Measurements from ENCODE around the gene CABYR. TPM values are rescaled to one million over a fixed set of nuclear protein-coding genes. Genes with fewer than 3 reads are reported as not detected.

The CABYR gene
- polyA plus RNA-seq, 1 of the 3 experiments (the other 2 are of a cell fraction): 15.2 TPM

DNA sequence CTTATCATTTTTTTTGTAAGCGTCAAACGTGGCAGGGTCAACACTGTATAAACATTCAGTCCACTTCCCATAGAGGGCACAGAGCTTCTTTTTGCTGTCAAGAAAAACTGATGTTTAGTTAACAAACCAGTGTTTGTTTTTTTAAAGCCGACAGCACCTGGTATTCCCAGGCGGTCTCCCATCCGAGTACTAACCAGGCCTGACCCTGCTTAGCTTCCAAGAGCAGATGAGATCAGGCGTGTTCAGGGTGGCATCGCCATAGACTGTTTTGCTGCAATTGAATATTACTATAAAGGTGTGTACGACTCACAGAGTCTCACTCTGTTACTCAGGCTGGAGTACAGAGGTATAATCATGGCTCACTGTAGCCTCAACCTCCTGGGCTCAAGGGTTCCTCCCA, 31.5 kb downstream of the CABYR start (continued):
- no peak for TF ChIP-seq POLR2AphosphoS5 (IDR thresholded peaks at IDR 0.05; ENCODE audit: low read depth, low read length)

DNA sequence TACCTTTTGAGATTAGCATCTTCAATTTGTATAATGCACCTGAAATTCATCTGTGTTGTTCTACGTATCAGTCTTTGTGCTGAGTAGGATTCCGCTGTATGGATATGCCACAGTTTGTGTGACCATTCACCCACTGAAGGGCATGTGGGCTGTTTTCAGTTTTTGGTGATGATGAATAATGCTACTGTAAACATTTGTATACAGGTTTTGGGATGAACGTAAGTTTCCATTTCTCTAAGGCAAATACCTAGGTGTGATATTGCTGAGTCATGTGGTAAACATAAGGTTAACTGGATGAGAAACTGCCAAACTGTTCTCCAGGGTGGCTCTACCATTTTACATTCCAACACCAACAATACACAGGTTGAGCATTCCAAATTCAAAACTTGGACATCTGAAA, 35.1 kb downstream of the CABYR start:
- no peaks in the 10 kb centered on the region for H3K27me3 ChIP-seq (ENCODE audit: insufficient read depth)
- no peaks in the 10 kb centered on the region for H3K9me3 ChIP-seq
- H3K9ac ChIP-seq: no peak overlapping the region
- no peak for DNase-seq
- ChIA-PET POLR2A (no interaction called here), CTCF (interaction anchor here (3.9 kb wide), 1 partner anchor 315 kb away, joined by 46 read pairs; no protein-coding TSS in a partner anchor)
- no peaks in the 10 kb centered on the region for H3K79me2 ChIP-seq (ENCODE audit: insufficient read depth)
- H2AFZ ChIP-seq (ENCODE audit: low read depth): no peak overlapping the region
- 98% methylated on average over 3 of the region's 3 CpGs for WGBS (ENCODE audit: low lambda C conversion rate)
- H3K9me2 ChIP-seq: no peaks in the 10 kb centered on the region
- H4K20me1 ChIP-seq (ENCODE audit: insufficient read depth): no peaks in the 10 kb centered on the region
- H3K4me2 ChIP-seq: no peak overlapping the region
- no peak for TF ChIP-seq EP300 (IDR thresholded peaks at IDR 0.05; ENCODE audit: borderline replicate concordance in 1 of 2, low read depth in 1 of 2, low read length in 1 of 2)
- TF ChIP-seq, protein P1, sequence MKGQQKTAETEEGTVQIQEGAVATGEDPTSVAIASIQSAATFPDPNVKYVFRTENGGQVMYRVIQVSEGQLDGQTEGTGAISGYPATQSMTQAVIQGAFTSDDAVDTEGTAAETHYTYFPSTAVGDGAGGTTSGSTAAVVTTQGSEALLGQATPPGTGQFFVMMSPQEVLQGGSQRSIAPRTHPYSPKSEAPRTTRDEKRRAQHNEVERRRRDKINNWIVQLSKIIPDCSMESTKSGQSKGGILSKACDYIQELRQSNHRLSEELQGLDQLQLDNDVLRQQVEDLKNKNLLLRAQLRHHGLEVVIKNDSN (IDR thresholded peaks at IDR 0.05; ENCODE audit: borderline replicate concordance, low read depth): no peak
- TF ChIP-seq SIN3A (IDR thresholded peaks at IDR 0.05; ENCODE audit: borderline replicate concordance, low read depth, low read length): no peak
- TF ChIP-seq, protein P2, sequence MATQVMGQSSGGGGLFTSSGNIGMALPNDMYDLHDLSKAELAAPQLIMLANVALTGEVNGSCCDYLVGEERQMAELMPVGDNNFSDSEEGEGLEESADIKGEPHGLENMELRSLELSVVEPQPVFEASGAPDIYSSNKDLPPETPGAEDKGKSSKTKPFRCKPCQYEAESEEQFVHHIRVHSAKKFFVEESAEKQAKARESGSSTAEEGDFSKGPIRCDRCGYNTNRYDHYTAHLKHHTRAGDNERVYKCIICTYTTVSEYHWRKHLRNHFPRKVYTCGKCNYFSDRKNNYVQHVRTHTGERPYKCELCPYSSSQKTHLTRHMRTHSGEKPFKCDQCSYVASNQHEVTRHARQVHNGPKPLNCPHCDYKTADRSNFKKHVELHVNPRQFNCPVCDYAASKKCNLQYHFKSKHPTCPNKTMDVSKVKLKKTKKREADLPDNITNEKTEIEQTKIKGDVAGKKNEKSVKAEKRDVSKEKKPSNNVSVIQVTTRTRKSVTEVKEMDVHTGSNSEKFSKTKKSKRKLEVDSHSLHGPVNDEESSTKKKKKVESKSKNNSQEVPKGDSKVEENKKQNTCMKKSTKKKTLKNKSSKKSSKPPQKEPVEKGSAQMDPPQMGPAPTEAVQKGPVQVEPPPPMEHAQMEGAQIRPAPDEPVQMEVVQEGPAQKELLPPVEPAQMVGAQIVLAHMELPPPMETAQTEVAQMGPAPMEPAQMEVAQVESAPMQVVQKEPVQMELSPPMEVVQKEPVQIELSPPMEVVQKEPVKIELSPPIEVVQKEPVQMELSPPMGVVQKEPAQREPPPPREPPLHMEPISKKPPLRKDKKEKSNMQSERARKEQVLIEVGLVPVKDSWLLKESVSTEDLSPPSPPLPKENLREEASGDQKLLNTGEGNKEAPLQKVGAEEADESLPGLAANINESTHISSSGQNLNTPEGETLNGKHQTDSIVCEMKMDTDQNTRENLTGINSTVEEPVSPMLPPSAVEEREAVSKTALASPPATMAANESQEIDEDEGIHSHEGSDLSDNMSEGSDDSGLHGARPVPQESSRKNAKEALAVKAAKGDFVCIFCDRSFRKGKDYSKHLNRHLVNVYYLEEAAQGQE (IDR thresholded peaks at IDR 0.05; ENCODE audit: low read depth, low read length): no peak
- no peak for TF ChIP-seq CHD2 (IDR thresholded peaks at IDR 0.05; ENCODE audit: low read length, partially characterized antibody)
- no peak for TF ChIP-seq RAD21 (IDR thresholded peaks at IDR 0.05; ENCODE audit: low read length)
- TF ChIP-seq RXRA (IDR thresholded peaks at IDR 0.05; ENCODE audit: borderline replicate concordance, low read depth): no peak
- no peak for TF ChIP-seq NFIC (IDR thresholded peaks at IDR 0.05; ENCODE audit: borderline replicate concordance)
- TF ChIP-seq, protein P3, sequence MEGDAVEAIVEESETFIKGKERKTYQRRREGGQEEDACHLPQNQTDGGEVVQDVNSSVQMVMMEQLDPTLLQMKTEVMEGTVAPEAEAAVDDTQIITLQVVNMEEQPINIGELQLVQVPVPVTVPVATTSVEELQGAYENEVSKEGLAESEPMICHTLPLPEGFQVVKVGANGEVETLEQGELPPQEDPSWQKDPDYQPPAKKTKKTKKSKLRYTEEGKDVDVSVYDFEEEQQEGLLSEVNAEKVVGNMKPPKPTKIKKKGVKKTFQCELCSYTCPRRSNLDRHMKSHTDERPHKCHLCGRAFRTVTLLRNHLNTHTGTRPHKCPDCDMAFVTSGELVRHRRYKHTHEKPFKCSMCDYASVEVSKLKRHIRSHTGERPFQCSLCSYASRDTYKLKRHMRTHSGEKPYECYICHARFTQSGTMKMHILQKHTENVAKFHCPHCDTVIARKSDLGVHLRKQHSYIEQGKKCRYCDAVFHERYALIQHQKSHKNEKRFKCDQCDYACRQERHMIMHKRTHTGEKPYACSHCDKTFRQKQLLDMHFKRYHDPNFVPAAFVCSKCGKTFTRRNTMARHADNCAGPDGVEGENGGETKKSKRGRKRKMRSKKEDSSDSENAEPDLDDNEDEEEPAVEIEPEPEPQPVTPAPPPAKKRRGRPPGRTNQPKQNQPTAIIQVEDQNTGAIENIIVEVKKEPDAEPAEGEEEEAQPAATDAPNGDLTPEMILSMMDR (IDR thresholded peaks at IDR 0.05): no peak
- no peak for TF ChIP-seq RCOR1 (IDR thresholded peaks at IDR 0.05; ENCODE audit: low read length)
- TF ChIP-seq TCF12 (IDR thresholded peaks at IDR 0.05): no peak
- TF ChIP-seq NRF1 (IDR thresholded peaks at IDR 0.05; ENCODE audit: low read depth, low read length): no peak
- TF ChIP-seq FOXM1 (IDR thresholded peaks at IDR 0.05; ENCODE audit: low read depth): no peak
- TF ChIP-seq FOXJ3 (CRISPR knock-in tag; IDR thresholded peaks at IDR 0.05): no peak
- TF ChIP-seq ELF1 (IDR thresholded peaks at IDR 0.05): no peak
- TF ChIP-seq, protein P4, sequence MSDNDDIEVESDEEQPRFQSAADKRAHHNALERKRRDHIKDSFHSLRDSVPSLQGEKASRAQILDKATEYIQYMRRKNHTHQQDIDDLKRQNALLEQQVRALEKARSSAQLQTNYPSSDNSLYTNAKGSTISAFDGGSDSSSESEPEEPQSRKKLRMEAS (IDR thresholded peaks at IDR 0.05; ENCODE audit: low read depth): no peak
- TF ChIP-seq, protein P5, sequence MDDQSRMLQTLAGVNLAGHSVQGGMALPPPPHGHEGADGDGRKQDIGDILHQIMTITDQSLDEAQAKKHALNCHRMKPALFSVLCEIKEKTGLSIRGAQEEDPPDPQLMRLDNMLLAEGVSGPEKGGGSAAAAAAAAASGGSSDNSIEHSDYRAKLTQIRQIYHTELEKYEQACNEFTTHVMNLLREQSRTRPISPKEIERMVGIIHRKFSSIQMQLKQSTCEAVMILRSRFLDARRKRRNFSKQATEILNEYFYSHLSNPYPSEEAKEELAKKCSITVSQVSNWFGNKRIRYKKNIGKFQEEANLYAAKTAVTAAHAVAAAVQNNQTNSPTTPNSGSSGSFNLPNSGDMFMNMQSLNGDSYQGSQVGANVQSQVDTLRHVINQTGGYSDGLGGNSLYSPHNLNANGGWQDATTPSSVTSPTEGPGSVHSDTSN (IDR thresholded peaks at IDR 0.05): no peak
- TF ChIP-seq GATA2 (CRISPR knock-in tag; IDR thresholded peaks at IDR 0.05): no peak
- H3F3A ChIP-seq (replicated peaks; ENCODE audit: insufficient read depth): no peaks in the 10 kb centered on the region
- H3K4me3 ChIP-seq (ENCODE audit: low read depth in 2 of 2, low read length in 1 of 2): no peak overlapping the region
- no peaks in the 10 kb centered on the region for H3K4me1 ChIP-seq (ENCODE audit: control insufficient read depth in 1 of 2, insufficient read depth in 2 of 2, low read depth in 1 of 2, low read length in 1 of 2)
- H3K27ac ChIP-seq (ENCODE audit: low read depth in 2 of 2, low read length in 1 of 2): no peak overlapping the region
- peaks cover 0 to 8% of the 10 kb centered on the region in 2 experiments for H3K36me3 ChIP-seq (replicated peaks in 1 of 2; ENCODE audit: control insufficient read depth in 1 of 2, insufficient read depth in 2 of 2, low read length in 1 of 2)
